GM18951 (cell line): ENCODE measurements around the gene ELP1.

Experiments used
- POLR2A ChIP-seq: IDR thresholded peaks from 4 replicates; pipeline ENCODE4 v1.6.1; 2011; ENCODE audit warnings: mild to moderate bottlenecking; ENCODE audit not compliant: insufficient read length, insufficient read depth; ENCODE audit errors: extremely low read depth
- in situ Hi-C: fragments of 300-500 bp; cut with MboI; formaldehyde crosslinking; loops from one replicate; pipeline ENCODE4 v1.12.0; 2022; ENCODE audit warnings: low sequenced_read_pairs, mixed read lengths, inconsistent platforms; ENCODE audit not compliant: unreplicated experiment

Gene ELP1

GRCh38 chr9:108877524-108877923 is 56.4 kb downstream of the ELP1 start:
- TF ChIP-seq POLR2A = no peak
- in situ Hi-C loops = no loop called here

GRCh38 chr9:108876425-108876824 is 57.5 kb downstream of the ELP1 start:
- no peak for TF ChIP-seq POLR2A
- in situ Hi-C loops = no loop called here

GRCh38 chr9:108874058-108874788 is 59.7 kb downstream of the ELP1 start:
- TF ChIP-seq POLR2A = no peak
- in situ Hi-C loops = no loop called here

GRCh38 chr9:108869092-108869725 is 64.7 kb downstream of the ELP1 start:
- in situ Hi-C loops = no loop called here
- no peak for TF ChIP-seq POLR2A

- TF ChIP-seq POLR2A = no peak
- in situ Hi-C loops = no loop called here
Observed at GRCh38 chr9:108867829-108868228, 66.1 kb downstream of the ELP1 start.

- in situ Hi-C loops = no loop called here
- no peak for TF ChIP-seq POLR2A
Observed at GRCh38 chr9:108867116-108867515, 66.8 kb downstream of the ELP1 start.

GRCh38 chr9:108866001-108866420 is 67.9 kb downstream of the ELP1 start:
- in situ Hi-C loops = no loop called here
- TF ChIP-seq POLR2A = no peak

GRCh38 chr9:108865037-108865436 is 68.9 kb downstream of the ELP1 start:
- in situ Hi-C loops = no loop called here

GRCh38 chr9:108864446-108864845 is 69.5 kb downstream of the ELP1 start:
- TF ChIP-seq POLR2A = no peak
- in situ Hi-C loops = no loop called here

More at GRCh38 chr9:108865037-108865436, 68.9 kb downstream of the ELP1 start:
- TF ChIP-seq POLR2A = no peak

GRCh38 chr9:108863891-108864290 is 70.0 kb downstream of the ELP1 start:
- TF ChIP-seq POLR2A = no peak
- in situ Hi-C loops = no loop called here

- TF ChIP-seq POLR2A = no peak
- in situ Hi-C loops = no loop called here
Observed at GRCh38 chr9:108861997-108862396, 71.9 kb downstream of the ELP1 start, which contains the start of gene ACTL7A. TSS of gene ACTL7A (plus strand) at chr9:108862266. CDS start at chr9:108862323, 57 bp downstream.

- TF ChIP-seq POLR2A = no peak
- in situ Hi-C loops = no loop called here
Observed at GRCh38 chr9:108861464-108861863, 72.5 kb downstream of the ELP1 start.

GRCh38 chr9:108860764-108861163 is 73.2 kb downstream of the ELP1 start:
- in situ Hi-C loops = no loop called here
- TF ChIP-seq POLR2A = no peak

- no peak for TF ChIP-seq POLR2A
- in situ Hi-C loops = no loop called here
Observed at GRCh38 chr9:108860354-108860753, 73.6 kb downstream of the ELP1 start.

GRCh38 chr9:108859459-108860114 is 74.3 kb downstream of the ELP1 start:
- TF ChIP-seq POLR2A = no peak

More at GRCh38 chr9:108859459-108860114, 74.3 kb downstream of the ELP1 start:
- in situ Hi-C loops = no loop called here
